Stimulated activated CD4-positive, alpha-beta T cell treated with anti-CD3 and anti-CD28 coated beads, Interleukin-1b, Interleukin-23, amount 100 ng/mL, for 48 hours (primary cell): ENCODE measurements around the gene UCKL1.
A peak's percentile ranks its signal among the peaks of the same experiment; 100 is the strongest.
"Not testable (repeated sequence)": the region's sequence is repeated elsewhere in the genome, so short reads cannot be mapped to it uniquely, and the experiment has no call there.

Source experiments
- DNase-seq: peaks from one replicate; pipeline ENCODE4 v3.0.0-alpha.2; 2020

Gene UCKL1

GRCh38 chr20:63972312-63973159 lies 16.3 kb upstream of the UCKL1 start:
- no peak for DNase-seq

DNA sequence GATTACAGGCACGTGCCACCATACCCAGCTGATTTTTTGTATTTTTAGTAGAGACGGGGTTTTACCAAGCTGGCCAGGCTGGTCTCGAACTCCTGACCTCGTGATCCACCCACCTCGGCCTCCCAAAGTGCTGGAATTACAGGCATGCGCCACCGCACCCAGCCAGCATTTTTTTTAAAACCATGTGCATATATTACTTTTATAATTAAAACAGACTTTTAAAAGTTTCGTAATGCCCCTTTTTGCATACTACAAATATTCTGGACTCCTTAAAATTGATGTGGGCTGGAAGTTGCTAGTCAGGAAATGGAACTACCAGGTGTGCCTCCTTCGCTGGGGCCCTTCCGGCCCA lies 15.7 kb upstream of the UCKL1 start:
- DNase-seq, result not testable (repeated sequence)

DNA sequence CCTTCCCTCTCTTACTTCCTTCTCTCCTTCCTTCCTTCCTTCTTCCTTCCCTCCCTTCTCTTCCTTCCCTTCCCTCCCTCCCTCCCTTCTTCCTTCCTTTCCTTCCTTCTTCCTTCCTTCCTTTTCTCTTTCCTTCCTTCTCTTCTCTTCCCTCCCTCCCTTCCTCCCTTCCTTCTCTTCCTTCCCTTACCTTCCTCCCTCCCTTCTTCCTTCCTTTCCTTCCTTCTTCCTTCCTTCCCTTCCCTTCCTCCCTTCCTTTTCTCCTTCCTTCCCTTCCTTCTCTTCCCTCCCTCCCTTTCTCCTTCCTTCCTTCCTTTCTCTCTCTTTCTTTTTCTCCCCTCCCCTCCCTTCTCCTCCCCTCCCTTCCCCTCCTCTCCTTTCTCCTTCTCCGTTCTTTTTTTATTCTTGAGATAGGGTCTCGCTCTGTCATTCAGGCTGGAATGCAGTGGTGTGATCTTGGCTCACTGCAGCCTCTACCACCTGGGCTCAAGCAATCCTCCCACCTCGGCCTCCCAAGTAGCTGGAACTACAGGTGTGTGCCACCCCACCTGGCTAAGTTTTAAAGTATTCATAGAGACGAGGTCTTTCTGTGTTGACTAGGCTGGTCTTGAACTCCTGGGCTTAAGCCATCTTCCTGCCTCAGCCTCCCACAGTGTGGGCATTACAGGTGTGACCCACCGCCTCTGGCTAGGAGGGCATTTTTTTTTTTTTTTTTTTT lies 14.7 kb upstream of the UCKL1 start:
- DNase-seq, result no peak

- peak; percentile 49 for DNase-seq
Measured at GRCh38 chr20:63969838-63970713, 13.9 kb upstream of the UCKL1 start, which contains the start of gene ZNF512B. TSS of gene ZNF512B (minus strand) at chr20:63969930. CDS start at chr20:63967950, 1,980 bp downstream.

GRCh38 chr20:63968928-63969760 lies 12.9 kb upstream of the UCKL1 start:
- no peak for DNase-seq

GRCh38 chr20:63968136-63968927 lies 12.1 kb upstream of the UCKL1 start:
- no peak for DNase-seq

DNA sequence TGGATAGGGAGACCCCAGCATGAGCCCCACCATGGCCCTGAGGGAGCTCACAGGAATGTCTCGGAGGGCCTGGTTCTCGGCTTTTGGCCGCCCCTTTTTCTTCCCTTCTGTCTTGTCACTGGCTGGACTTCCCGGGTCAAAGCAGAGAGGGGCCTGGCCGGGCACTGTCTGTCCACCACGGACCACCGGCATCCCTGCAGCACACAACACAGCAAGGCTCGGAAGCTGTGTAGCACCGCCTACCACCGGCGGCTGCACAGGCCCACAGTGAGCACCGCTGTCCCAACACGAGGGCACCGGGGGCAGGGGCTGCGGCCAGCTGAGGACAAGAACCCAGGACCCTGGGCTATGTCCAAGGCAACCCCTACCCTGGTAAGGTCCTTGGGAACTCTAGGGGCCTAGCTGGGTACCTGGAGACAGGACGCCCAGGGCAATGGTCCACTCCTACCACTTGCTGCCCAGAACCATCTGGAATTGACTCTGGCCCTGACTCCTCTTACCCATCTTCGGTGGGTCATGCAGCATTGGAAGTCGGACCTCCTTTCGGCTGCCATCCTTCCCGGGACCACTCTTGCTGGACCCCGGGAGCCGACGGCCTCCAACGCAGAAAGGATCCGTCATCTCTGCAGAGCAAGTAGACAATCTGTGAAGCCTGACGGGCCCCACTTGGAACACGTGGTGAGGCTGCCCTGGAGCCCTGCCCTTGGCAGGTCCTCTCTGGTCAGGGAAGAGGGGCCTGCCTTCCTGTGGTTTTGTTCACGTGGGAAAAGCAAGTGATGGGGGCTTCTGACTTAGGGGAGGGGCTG lies 11.3 kb upstream of the UCKL1 start:
- DNase-seq, result no peak

- DNase-seq, result no peak
Measured at GRCh38 chr20:63966944-63967322, 10.7 kb upstream of the UCKL1 start.

GRCh38 chr20:63966172-63966943 lies 10.1 kb upstream of the UCKL1 start:
- DNase-seq, result no peak

DNA sequence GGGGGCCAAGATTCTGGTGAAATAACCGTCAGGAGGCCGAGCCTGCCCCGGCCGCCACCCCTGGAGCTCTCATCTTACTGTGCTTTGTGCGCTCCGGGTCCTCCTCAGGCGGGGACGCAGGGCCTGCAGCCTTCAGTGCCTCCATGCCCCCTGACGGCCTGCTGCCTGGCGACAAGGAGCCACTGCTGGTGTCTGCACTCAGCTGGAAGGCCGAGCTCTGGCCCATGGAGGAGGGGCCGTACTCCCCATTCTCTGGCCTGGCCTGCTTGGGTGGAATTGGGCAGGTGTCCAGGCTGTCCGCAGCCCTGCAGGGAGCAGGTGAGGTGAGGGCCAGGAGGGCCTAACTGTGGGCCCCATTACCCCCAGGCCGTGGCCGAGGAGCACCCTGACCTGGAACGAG lies 8.2 kb upstream of the UCKL1 start:
- peak; percentile 1 for DNase-seq

DNA sequence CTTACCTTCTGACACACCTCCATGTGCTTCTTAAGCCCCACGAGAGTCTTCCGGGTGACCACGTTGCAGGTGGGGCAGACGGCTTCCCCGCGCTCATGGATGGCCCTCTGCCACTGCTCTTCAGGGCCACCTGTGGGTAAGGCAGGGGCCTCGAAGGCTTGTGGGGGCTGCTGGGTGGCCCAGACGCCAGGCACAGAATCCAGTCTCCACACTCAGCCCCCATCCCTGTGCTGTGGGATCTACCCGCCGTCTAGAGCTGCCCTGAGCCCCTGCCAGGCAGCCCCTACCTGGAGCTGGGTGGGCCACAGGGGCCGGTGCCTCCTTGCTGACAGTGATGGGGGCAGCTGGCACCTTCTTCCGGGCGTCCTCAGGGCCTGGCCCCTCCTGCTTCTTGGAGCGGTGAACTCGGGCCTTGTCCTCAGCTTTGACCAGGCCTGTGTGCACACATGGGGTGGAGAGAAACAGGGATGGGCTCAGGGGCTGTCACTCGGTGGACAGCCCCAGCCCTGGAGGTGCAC lies 7.6 kb upstream of the UCKL1 start:
- DNase-seq, result no peak

GRCh38 chr20:63963348-63963741 lies 7.1 kb upstream of the UCKL1 start:
- no peak for DNase-seq

DNA sequence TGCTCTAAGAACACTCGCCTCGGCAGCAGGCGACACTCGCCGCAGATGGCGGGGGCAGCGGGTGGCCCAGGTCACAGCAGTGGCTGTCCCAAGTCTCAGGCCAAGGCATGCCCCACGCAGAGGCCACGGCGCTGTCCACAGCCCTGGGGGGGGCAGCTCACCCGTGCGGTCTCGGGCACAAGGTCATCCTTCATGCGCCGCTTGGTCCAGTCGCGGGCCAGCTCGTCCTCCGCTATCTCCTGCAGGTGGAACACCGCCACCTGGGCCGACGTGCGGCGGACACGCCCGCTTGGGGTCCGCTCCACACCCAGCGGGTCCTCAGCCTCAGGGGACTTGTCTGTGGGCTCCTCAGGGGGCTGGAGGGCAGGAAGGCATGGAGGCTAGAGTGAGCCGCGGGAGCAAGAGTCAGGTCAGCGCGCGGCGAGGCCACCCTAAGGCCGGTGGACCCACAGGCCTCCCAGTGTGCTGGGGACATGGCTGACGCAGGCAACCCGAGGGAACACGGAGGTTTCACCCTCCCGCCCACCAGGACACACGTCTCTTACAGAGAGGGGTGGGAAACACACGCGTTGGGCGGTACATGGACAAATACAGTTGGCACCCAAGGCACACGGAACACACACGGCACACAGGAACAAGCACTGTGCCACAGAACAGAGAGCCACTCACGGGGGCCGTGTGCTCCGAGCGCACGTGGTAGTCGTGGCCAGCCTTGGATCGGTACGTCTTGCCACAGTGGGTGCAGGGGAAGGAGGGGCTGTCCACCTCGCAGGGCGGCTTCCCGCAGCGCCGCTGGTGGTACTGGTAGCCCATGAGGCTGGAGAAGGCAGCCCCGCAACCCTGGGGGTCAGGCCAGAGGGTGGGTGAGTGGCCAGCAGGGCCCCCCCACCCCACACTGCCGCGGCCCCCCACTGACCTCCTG lies 6.5 kb upstream of the UCKL1 start:
- no peak for DNase-seq

DNA sequence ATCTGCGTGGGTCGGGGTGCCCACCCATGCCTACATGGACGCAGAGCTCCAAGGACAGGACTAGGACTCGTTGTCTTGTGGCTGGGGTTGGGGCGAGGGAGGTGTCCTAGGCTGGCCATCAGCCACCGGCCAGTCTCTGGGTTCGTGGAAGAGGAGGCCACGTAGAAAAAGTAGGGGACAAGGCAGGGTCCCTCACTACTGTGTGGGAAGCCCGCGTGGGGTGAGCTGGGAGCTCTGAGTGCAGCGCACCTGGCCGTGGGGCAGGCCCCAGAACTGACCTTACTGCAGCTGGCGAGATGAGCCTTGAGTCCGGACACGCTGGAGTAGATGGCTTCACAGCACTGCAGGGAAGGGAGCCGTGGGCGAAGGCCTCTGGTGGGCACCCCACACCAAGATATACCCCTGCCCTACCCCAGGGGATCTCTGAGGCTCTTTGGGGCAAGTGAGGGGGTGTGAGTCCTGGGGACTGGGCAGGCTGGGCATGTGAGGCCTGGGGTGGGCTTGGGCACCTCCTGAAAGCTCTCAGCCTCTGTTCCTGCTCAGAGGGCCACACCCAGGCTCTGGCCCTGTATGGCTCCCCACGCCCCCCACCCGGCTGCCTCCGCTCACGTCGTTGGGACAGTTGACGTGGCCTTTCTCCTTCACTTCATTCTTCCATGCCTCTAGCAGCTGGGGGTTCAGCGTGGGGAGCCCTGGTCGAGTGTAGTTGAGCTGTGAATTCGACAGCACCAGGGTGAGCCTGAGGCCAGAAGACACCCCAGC lies 5.6 kb upstream of the UCKL1 start:
- no peak for DNase-seq

- DNase-seq, result not testable (repeated sequence)
Measured at GRCh38 chr20:63960654-63961621, 4.7 kb upstream of the UCKL1 start.

DNA sequence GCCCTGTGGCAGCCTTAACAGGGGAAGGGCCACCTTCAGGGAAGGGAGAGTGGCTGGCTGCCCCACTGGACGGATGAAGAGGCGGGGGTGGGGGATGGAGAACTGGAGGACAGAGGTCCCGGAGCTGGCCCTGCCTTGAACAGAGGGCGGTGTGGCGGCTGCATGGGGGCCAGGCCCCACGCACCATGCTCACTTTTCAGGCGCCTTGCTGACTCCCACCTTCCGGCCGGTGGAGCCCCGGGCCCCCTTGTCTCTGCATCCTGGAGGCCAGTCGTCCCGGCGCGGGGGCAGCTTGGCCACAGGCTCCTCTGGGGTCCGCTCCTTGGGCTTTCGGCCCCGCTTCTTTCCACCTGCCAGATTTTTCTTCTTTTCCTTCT lies 3.5 kb upstream of the UCKL1 start:
- DNase-seq, result no peak
